NCI-H128 (cell line): ENCODE results near the gene ZBTB21.
A peak's percentile ranks its signal among the peaks of the same experiment; 100 is the strongest.
"Not testable (repeated sequence)": the region's sequence is repeated elsewhere in the genome, so short reads cannot be mapped to it uniquely, and the experiment has no call there.

Source experiments
- DNase-seq: peaks from one replicate; lab custom pipeline; 2025; ENCODE audit not compliant: unreplicated experiment; lab: John Stamatoyannopoulos, UW

Gene ZBTB21

DNA sequence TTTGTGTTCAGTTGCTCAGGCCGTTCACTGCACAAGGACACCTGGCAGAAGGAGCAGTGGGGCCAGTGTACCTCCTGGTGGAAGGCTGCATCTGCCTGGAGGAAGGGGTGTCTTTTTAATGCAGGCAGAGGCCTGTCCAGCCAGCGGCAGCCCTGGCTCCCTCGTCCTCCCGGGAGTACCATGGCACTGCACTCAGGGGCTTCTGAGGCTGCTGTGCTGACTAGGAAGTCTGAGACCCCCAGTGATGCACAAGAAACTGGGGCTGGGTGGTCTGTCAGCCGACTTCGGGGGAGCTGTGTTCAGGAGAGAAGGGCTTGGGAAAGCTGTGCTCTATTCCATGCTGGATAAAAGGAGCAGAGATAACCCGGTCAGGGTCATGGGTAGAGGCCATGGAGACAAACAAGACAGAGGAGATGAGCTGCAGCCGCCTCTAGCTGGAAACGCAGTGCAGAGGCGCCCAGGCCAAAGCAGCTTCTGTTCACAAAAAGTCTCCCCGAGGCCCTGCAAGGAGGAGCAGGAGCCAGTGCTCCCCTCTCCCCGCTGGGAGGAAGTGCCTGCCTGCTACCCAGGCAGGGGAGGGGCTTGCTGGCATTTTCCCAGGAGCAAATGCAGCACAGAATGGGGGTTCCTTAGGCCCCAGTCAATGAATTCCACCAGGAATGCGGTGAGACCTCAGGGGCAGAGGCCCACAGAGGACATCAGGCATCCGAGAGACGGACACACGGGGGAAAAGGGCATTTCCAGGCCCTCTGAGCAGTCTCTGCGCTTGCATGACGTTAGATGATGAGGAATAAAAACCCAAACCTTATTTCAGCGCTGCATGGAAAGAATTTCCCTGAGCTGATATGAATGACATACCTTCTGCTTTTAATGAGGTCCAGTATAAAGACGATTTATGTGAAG is 39.2 kb downstream of the ZBTB21 start:
- DNase-seq: no peak

DNA sequence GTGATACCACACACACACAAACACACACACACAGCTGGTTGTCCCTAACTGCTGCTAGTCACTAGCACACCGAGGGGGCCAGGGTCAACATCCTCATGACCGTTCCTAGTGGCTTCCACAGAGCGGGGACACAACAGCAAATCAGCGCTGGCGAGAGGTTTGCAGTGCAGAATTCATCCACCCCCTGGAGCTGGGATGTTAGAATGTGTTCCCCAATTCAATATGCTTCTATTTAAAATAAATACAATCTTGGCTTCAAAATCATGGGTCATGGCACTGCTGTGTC is 40.1 kb downstream of the ZBTB21 start:
- no peak for DNase-seq

DNA sequence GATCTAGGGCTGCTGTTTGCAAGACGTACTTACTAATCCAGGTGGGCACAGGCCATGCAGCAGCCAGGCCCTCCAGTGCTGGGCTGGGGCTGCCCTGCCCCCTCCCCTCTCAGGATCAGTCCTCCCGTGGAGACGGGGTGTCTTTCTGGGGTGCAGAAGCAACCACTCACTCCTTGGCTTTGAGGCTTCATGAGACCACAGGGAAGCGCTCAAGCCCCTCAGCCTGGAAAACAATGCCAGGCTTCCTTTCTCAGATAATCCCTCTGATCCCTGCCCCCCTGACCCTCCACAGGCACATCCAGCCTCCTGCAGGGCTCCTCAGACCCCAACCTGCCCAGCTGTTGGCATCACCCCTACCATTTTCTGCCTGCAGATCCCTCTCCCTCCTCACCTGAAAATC is 42.5 kb downstream of the ZBTB21 start:
- DNase-seq: no peak

DNA sequence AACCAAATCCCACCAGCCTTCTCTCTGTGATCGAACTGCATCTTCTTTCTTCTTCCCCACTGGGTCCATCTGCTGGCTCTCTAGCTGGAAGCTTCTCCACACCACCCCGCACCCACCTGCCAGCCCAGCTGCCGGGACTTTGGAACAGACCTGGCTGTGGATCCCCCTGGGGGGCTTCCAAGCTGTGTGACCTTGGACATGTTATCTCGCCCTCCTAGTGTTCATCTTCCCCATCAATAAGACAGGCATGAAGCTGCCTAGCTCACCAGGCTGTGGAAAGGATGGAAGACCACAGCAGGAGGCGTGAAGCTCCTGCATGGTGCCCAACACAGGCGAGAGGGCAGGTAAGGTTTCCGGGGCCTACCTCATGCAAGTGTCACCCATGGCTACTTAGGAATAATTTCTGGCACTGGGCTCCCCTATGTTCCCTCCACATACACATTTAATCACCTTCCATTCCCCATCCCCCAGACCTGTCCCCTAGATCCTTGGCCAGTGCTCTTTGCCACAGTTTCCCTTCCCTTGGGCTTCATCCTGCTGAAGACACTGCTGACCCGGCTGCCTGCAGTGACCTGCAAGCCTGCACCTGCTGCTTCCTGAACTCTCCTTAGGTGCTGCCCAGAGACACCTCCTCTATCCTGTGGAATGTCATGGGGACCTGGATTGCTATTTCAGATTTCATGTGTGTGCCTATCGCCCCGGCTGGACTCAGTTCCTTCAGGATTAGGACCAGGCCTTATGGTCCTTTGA is 43.1 kb downstream of the ZBTB21 start:
- no peak for DNase-seq

DNA sequence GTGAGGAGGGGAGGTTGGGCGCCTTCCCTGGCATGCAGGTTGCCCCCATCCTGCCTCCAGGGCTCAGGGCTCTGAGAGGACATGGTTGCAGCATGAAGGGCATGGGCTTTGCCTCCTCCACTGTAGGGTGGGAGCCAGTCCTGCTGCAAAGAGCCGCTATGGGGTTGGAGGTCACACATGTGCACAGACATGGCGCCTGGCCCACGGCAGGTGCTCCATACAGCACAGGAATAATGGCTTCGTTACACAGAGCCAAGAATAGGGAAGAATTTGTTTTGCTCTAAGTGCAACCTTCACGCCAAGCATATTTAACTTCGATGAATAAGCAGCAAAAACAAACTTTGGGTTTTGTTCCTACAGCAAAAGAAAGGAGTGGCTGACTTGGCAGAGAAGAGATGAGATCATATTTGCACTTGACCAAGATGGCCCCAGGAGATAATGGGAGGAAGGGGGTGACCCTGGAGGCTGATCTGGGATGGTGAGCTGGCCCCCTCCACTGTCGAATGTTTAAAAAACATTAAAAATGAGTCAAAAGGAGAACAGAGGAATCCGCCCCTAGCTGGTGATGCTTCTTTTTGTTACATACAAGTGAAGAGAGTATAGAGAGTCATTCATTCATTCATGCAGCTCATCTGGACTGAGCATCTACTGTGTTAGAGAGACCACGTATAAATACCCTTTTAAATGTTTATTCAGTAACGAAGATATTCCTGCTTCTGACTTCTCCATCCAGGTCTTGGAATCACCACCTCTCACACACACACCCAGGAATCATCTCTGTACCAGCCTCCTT is 43.9 kb downstream of the ZBTB21 start:
- no peak for DNase-seq

DNA sequence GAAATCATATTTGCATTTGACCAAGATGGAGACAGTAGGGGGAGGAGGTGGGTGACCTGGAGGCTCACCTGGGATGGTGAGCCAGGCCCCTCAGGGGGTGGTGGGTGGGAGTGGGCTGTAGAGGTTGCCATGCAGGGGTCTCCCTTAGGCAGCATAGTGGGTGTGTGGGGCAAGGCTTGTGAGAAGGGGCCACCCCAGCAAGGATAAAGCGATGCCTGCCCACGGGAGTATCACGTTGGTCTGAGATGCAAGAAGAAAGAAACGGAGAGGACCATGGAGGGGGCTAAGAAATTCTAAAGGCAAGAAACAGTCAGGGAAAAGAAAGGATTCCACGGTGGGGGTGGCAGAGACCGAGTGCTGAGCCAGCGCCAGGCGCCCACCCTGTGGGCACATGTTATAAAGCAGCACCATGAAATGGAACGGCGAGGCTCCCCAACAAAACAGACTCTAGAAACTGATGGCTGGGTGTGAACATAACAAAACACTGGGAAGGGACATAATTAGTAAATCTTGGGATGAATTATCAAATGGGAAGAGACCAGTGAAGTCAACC is 44.6 kb downstream of the ZBTB21 start:
- DNase-seq: no peak

DNA sequence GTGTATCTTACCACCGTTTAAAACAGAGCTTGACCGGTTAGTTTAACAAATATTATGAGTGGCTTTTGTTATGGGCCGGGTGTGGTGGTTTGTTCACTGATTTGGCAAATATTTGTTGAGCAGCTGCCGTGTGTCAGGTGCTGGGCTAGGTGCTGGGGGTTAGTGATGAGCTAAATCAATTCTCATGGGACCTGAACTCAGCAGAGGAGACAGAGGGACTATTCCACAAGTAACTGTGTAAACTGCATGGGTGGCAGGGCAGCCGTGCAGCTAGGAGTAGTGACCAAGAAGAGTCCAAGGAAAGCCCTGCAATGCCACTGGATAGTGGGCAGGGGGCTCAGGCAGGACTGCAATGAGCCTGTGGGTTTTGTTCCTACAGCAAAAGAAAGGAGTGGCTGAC is 45.1 kb downstream of the ZBTB21 start:
- no peak for DNase-seq

DNA sequence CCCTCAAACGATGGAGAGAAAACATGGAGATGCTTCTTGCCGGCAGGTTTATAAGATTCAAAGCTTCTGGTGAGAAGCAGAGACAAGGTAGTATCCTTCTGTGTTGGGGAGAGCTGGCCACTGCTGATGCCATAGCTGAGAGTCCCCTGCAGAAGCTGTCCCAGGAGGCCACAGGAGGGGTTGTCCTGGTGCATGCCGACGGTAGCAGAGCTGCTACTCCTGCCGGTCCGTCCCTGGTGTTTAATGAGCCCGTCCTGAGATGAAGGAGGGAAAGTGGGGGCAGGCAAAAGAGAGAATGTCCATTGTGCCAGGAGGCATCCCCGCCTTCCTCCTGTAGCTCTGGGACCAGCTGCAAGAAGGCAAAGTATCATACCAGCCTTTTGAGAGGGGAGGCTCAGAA is 46.0 kb downstream of the ZBTB21 start:
- no peak for DNase-seq

DNA sequence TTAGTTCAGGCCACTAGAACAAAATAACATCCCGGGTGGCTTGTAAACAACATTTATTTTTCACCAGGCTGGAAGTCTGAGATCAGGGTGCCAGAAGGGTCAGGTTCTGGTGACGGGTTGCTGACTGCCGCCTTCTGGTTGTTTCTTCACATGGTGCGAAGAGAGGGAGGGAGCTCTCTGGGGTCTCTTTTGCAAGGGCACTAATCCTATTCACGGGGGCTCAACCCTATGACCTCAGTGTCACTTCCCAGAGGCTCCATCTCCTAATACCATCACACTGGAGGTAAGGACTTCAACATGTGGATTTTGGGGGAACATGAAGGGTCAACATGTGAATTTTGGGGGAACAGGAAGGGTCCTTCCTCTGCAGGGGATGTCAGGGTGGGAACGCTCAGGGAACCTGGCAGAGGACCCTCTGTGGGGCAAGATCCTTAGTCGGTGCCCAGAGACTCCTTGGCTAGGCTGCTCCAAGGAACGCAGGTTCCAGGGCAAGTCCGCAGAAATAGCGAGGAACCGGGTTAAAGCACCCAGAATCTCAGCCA is 47.7 kb downstream of the ZBTB21 start:
- DNase-seq: no peak

DNA sequence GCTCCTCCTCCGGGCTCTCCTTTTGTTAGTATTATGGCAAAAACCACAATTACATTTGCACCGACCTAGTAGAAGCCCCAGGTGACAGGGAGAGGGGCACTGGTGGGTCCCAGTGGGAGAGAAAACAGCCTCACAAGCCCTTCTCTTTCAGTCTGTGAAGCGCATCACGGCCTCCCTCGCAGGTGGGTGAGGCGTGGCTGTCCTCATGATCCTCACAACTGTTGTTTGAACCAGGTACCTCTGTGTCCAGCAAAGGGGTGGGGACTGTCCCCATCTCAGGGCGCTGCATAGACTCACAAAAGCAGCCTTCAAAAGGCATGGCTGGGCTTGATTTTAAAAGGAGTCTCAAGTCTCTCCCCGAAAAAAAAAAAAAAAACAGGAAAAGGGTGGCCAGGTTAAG is 48.4 kb downstream of the ZBTB21 start:
- DNase-seq: no peak

DNA sequence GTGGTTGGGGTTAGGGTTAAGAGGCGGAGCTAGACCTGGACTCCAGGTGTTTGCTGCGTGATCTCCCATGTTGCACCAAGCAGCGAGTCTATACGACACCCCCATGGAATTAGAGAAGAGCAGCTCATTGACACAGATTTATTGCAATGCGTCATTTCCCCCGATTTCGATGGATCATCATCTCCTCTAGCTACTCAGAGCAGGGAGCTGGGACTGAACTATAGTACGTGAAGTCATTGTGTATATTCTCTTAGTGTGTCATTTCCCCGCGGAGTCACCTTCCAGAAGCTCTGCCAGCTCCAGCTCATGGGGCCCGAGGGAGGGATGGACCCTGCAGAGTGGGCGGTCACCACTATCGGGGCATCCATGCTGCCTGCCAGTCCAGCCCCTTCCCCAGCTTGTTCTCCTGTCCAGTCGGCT is 48.9 kb downstream of the ZBTB21 start:
- no peak for DNase-seq

DNA sequence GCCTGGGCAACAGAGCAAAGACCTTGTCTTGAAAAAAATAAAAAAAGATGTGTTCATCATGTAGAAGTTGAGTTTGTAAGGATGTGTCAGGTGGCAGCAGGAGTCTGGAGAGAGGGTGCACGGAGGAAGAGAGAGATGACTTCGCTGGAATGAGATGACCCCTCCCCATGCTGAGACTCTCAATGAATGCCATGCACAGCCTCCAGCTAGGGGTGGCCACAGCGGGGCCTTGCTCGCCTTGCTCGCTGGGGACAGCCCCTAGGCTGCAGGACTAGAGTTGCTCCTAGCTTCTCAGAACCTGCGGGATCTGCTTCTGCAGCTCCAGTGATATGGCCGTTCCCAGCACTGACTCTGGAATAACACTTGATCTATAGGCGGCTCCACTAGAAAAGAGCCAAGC is 49.8 kb downstream of the ZBTB21 start:
- DNase-seq: no peak

DNA sequence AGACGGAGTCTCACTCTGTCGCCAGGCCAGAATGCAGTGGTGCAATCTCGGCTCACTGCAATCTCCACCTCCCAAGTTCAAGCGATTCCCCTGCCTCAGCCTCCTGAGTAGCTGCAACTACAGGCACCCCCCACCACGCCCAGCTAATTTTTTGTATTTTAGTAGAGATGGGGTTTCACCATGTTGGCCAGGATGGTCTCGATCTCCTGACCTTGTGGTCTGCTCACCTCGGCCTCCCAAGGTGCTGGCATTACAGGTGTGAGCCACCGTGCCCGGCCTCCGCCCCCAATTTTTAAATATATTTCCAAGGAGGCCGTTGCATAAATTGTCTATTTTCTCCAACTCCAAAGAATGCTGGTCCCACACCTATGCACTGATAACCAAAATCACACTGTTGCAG is 50.5 kb downstream of the ZBTB21 start:
- DNase-seq: not testable (repeated sequence)

DNA sequence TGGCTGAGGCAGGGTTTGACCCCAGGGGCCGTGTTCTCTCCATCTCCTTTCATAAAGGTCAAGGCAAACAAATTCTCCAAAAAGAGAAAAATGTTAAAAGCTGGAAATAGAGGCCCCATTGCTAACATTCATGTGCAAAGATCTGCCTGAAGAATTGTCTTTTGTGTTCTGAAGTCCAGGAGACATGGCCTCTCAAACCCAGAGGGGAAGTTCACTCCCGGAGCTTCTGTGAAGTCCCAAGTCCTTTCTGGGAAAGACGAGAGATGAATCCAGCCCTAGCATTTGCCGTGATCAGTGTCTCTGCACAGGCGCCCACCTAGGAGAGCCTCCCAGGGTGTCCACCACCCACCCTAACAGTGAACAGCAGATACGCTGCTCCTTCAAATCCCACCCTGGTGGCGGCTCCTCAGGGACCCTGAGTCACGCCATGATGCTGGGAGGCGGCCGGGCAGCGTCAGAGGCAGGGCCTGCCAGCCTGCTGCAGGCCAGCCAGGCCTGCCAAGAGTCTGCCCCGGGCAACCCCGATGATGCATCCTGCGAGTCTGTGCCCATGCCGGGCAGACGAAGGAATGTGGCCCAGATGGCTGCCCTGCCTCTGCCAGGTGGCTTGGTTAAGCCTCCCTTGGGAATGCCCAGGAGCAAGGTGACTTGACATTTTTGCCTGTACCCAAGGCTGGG is 51.1 kb downstream of the ZBTB21 start:
- DNase-seq: no peak

DNA sequence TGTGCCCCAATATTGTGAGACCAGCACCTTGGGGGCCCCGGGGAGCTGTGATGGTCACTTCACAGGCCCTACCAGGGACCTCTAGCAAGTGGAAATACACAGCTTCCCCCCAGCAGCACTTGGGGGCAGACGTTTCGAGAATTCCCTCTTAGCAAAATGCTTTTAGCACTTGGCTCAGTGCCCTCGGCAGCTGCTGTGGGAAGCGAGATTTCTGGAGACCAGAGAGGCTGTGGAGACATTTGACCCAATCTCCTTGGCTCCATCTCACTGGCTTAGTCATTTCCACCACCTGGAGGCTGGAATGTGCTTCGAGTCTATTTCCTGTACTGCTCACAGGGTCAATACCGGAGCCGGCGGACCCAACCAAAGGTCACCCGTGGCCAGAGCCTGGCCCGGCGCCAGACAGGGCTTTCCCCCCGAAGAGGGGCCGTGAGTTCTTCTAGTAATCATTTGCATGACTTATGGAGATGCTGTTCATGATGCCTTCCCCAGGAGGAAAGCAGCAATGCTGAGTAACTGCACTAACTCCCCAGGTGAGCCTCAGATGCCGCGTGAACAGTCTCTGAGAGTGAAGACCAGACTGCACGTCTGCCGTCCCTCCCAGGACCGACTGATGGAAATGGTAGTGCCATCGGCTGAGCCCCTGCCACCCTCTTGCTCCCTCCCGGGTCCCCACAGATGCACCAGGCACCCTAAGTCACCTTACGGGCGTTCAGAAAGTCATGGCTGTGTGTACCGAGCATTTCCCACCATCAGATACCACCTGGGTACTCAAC is 52.0 kb downstream of the ZBTB21 start:
- DNase-seq: peak; percentile 40

DNA sequence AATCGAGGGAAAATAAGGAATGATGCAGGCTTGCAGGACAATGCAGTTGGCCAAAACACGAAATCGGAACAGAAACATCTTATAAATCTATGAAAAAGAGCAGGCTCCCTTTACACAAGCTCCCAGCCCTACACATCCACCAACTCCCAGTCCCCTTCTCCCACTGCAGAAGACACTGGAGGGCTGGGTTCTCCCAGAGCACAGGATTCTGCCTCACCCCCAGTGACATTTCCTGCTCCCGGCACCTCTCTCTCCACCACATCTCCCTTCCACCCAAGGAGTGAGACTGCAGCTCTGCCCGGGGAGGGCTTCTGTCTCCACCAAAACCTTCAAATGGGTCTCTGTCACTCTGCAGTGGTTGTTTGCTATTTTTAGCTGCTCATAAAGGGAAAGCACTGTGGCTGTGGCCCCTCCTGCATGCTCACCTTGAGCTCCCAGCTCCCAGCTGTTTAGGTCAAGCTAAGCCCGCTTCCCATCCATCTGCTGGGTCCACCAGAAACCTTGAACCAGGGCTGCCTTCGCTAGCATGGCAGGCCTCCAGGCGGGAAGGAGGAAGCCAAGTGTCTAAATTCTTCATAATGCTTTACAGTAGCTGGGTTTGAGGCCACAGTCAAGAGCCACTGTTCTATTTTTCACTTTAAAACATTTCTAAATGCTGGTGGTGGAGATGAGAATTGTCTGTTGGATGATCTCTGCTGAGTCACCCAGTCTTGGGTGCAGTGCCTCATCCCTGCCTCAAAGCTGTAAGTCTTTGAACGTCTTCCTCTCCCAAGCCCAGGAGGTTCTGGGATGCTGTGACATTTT is 53.0 kb downstream of the ZBTB21 start:
- no peak for DNase-seq

DNA sequence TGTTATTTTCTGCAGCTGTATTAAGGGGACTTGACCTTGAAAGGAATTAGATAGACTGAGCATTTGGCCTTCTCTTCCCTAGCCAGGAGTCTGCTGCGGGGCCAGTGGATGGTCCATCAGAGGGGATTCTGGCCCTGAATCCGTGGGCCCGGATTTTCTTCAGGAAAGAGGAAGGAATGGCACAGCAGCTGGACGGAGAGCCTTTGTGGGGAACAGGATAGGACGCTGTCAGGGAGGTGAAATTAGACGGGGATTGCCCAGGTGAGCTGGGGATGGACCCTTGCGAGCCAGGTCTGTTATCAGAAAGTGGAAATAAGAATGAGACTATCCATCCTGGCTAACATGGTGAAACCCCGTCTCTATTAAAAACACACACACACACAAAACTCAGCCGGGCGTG is 54.6 kb downstream of the ZBTB21 start:
- no peak for DNase-seq

DNA sequence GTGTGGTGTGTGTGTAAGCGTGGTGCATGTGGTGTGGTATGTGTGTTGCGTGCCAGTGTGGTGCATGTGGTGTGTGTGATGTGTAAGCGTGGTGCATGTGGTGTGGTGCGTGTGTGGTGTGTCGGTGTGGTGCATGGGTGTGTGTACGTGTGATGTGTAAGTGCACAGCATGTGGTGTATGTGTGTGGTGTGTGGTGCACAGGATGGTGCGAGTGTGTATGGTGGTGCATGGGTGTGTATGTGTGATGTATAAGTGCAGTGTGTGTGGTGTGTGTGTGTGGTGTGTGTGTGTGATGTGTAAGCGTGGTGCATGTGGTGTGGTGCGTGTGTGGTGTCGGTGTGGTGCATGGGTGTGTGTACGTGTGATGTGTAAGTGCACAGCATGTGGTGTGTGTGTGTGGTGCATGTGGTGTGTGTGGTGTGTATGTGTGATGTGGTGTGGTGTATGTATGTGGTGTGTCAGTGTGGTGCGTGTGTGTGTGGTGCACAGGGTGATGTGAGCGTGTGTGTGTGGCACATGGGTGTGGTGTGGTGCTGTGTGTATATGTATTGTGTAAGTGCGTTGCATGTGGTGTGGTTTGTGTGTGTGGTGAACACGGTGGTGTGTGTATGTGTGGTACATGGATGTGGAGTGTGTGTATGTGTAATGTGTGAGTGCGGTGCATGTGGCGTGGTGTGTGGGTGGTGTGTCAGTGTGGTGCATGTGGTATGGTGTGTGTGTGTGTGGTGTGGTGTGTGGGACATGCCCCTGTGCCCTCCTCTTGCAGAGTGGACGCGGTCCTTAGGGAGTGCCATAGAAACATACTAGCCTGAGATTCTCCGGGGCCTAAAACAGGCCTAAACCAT is 55.3 kb downstream of the ZBTB21 start:
- DNase-seq: no peak
